Thymus (tissue), 11 donors: ENCODE measurements around the gene ASTN2. TPM values are rescaled to one million over a fixed set of nuclear protein-coding genes. Genes with fewer than 3 reads are reported as not detected.

Experiments used
- DNase-seq, 9 donors: peaks; one replicate each; pipeline ENCODE4 v3.0.0-alpha.2; 2013; ENCODE audit warnings: low spot score in 9 of 9, low read depth in 6 of 9, missing footprints in 1 of 9
- H3K27ac ChIP-seq, 2 donors: one replicate each; pipeline ENCODE4 v1.5.1; 2013; ENCODE audit warnings: control low read depth in 1 of 2, low read depth in 1 of 2, low read length in 1 of 2, mild to moderate bottlenecking in 1 of 2, moderate library complexity in 1 of 2
- H3K27me3 ChIP-seq, 2 donors: one replicate each; pipeline ENCODE4 v1.5.1; 2013; ENCODE audit warnings: low read length in 1 of 2; ENCODE audit not compliant: control insufficient read depth in 2 of 2, insufficient read depth in 1 of 2
- H3K36me3 ChIP-seq, 2 donors: one replicate each; pipeline ENCODE4 v1.5.1; 2013; ENCODE audit warnings: low read length in 1 of 2, mild to moderate bottlenecking in 1 of 2, moderate library complexity in 1 of 2; ENCODE audit not compliant: control insufficient read depth in 2 of 2, insufficient read depth in 2 of 2
- H3K4me1 ChIP-seq, 2 donors: one replicate each; pipeline ENCODE4 v1.5.1; 2013; ENCODE audit warnings: low read length in 2 of 2; ENCODE audit not compliant: control insufficient read depth in 2 of 2, insufficient read depth in 2 of 2
- H3K4me3 ChIP-seq, 2 donors: one replicate each; pipeline ENCODE4 v1.5.1; 2013; ENCODE audit warnings: low read length in 2 of 2, control low read depth in 1 of 2, mild to moderate bottlenecking in 1 of 2
- H3K9me3 ChIP-seq, 2 donors: one replicate each; pipeline ENCODE4 v1.5.1; 2013; ENCODE audit warnings: low read length in 1 of 2, mild to moderate bottlenecking in 1 of 2; ENCODE audit not compliant: control insufficient read depth in 2 of 2, insufficient read depth in 1 of 2
- WGBS: extraction: QIAGEN DNeasy Blood & Tissue Kit; methylation state at CpG from one replicate; pipeline ENCODE4 v1.1.7; 2013; 5-methylcytosine and 5-hydroxymethylcytosine counted together
- polyA plus RNA-seq: library from polyadenylated mRNA; stranded (reverse); fragments of 200-250 nt; gene quantifications from one replicate; pipeline ENCODE4 v1.2.3, GENCODE V29; 2013
- total RNA-seq: library from RNA; stranded (reverse); fragments of 120-200 nt; gene quantifications from one replicate; pipeline ENCODE4 v1.2.4, GENCODE V29; 2013
- donor health status: healthy.

The ASTN2 gene
- total and polyA plus RNA-seq, 2 donors, result 5.8 to 5.9 TPM

GRCh38 chr9:117149996-117150395, 264.9 kb downstream of the ASTN2 start:
- H3K27ac ChIP-seq, result no peak overlapping the region
- no peaks in the 10 kb centered on the region for H3K36me3 ChIP-seq
- H3K4me3 ChIP-seq, result no peak overlapping the region
- WGBS, result 83% methylated on average over 4 of the region's 4 CpGs
- no peak for DNase-seq
- H3K9me3 ChIP-seq, result no peaks in the 10 kb centered on the region
- H3K4me1 ChIP-seq, result no peaks in the 10 kb centered on the region
- H3K27me3 ChIP-seq, result no peaks in the 10 kb centered on the region

- H3K27ac ChIP-seq, result no peak overlapping the region
- 95% methylated on average over 7 of the region's 7 CpGs for WGBS
- no peak for DNase-seq
Measured at GRCh38 chr9:117145811-117146490, 268.9 kb downstream of the ASTN2 start.

GRCh38 chr9:117145081-117145480, 269.8 kb downstream of the ASTN2 start:
- no peak for DNase-seq
- Histone ChIP-seq H3K27me3 (no peaks in the 10 kb centered on the region), H3K4me1 (no peaks in the 10 kb centered on the region), H3K4me3 (no peak overlapping the region), H3K27ac (no peak overlapping the region), H3K9me3 (no peaks in the 10 kb centered on the region), H3K36me3 (no peaks in the 10 kb centered on the region)
- 94% methylated on average over 4 of the region's 4 CpGs for WGBS

More at GRCh38 chr9:117145811-117146490, 268.9 kb downstream of the ASTN2 start:
- no peaks in the 10 kb centered on the region for H3K4me1 ChIP-seq
- H3K27me3 ChIP-seq, result no peaks in the 10 kb centered on the region
- H3K4me3 ChIP-seq, result no peak overlapping the region
- no peaks in the 10 kb centered on the region for H3K9me3 ChIP-seq
- no peaks in the 10 kb centered on the region for H3K36me3 ChIP-seq

- H3K36me3 ChIP-seq, result no peaks in the 10 kb centered on the region
- no peaks in the 10 kb centered on the region for H3K27me3 ChIP-seq
- H3K27ac ChIP-seq, result no peak overlapping the region
- no peaks in the 10 kb centered on the region for H3K4me1 ChIP-seq
- H3K4me3 ChIP-seq, result no peak overlapping the region
- no peaks in the 10 kb centered on the region for H3K9me3 ChIP-seq
- WGBS, result 40% methylated on average over 5 of the region's 5 CpGs
- DNase-seq, result no peak
Measured at GRCh38 chr9:117138231-117138630, 276.6 kb downstream of the ASTN2 start.

- WGBS, result 67% methylated on average over 4 of the region's 4 CpGs
- no peak for DNase-seq
- Histone ChIP-seq H3K36me3 (no peaks in the 10 kb centered on the region), H3K4me1 (no peaks in the 10 kb centered on the region), H3K9me3 (no peaks in the 10 kb centered on the region), H3K27me3 (no peaks in the 10 kb centered on the region), H3K4me3 (no peak overlapping the region), H3K27ac (no peak overlapping the region)
Measured at GRCh38 chr9:117136461-117136860, 278.4 kb downstream of the ASTN2 start.

- Histone ChIP-seq H3K4me3 (no peak overlapping the region), H3K27me3 (no peaks in the 10 kb centered on the region), H3K9me3 (no peaks in the 10 kb centered on the region), H3K27ac (no peak overlapping the region), H3K36me3 (no peaks in the 10 kb centered on the region), H3K4me1 (no peaks in the 10 kb centered on the region)
- no peak for DNase-seq
- WGBS, result 61% methylated on average over 5 of the region's 5 CpGs
Measured at GRCh38 chr9:117135501-117136098, 279.3 kb downstream of the ASTN2 start.

GRCh38 chr9:117134826-117135500, 279.9 kb downstream of the ASTN2 start:
- no peak for DNase-seq
- H3K9me3 ChIP-seq, result no peaks in the 10 kb centered on the region
- no peaks in the 10 kb centered on the region for H3K4me1 ChIP-seq
- H3K36me3 ChIP-seq, result no peaks in the 10 kb centered on the region
- H3K27me3 ChIP-seq, result no peaks in the 10 kb centered on the region
- WGBS, result 87% methylated on average over 4 of the region's 4 CpGs
- H3K4me3 ChIP-seq, result no peak overlapping the region
- H3K27ac ChIP-seq, result no peak overlapping the region

GRCh38 chr9:117126871-117127270, 288.0 kb downstream of the ASTN2 start:
- Histone ChIP-seq H3K4me3 (no peak overlapping the region), H3K27me3 (no peaks in the 10 kb centered on the region), H3K27ac (no peak overlapping the region), H3K4me1 (no peaks in the 10 kb centered on the region), H3K36me3 (no peaks in the 10 kb centered on the region), H3K9me3 (no peaks in the 10 kb centered on the region)
- no peak for DNase-seq
- 98% methylated on average over 2 of the region's 2 CpGs for WGBS

GRCh38 chr9:117125531-117125930, 289.3 kb downstream of the ASTN2 start:
- 77% methylated on average over 6 of the region's 6 CpGs for WGBS
- no peaks in the 10 kb centered on the region for H3K36me3 ChIP-seq
- DNase-seq, result no peak

More at GRCh38 chr9:117125531-117125930, 289.3 kb downstream of the ASTN2 start:
- H3K9me3 ChIP-seq, result no peaks in the 10 kb centered on the region
- no peaks in the 10 kb centered on the region for H3K4me1 ChIP-seq
- no peak overlapping the region for H3K4me3 ChIP-seq
- H3K27ac ChIP-seq, result no peak overlapping the region
- no peaks in the 10 kb centered on the region for H3K27me3 ChIP-seq
